ENCODE data around the gene QSER1.

GRCh38 chr11:32858731-32859130 lies 33.9 kb upstream of the QSER1 start:
- TF ChIP-seq CTCF (conservative IDR thresholded peaks at IDR 0.05 in 1 of 2, IDR thresholded peaks at IDR 0.05 in 1 of 2; ENCODE audit: low read depth in 1 of 2, low read length in 2 of 2) (peak in 1 of 2 donors; percentile 6), EZH2 (IDR thresholded peaks at IDR 0.05; ENCODE audit: low read length, missing control alignments) (no peak)
